Astrocyte (in vitro differentiated cells and primary cell): Measurements from ENCODE around the gene BHLHA15. TPM values are rescaled to one million over a fixed set of nuclear protein-coding genes. Genes with fewer than 3 reads are reported as not detected.

ENCODE experiments used
- DNase-seq: peaks from one replicate; pipeline ENCODE4 v3.0.0-alpha.2; 2010; ENCODE audit warnings: low read depth
- FAIRE-seq: peaks from 2 replicates; lab custom pipeline; 2011; peaks lifted over from hg19 to GRCh38; lab: Jason Lieb, UNC
- H2AFZ ChIP-seq: 2 replicates; pipeline ENCODE4 v1.6.0; 2012; ENCODE audit warnings: low read depth, low read length, inconsistent platforms
- H3K27ac ChIP-seq: 2 replicates; pipeline ENCODE4 v1.5.1; 2011; ENCODE audit warnings: low read depth, low read length, inconsistent platforms
- H3K27me3 ChIP-seq: 2 replicates; pipeline ENCODE4 v1.6.0; 2011; ENCODE audit warnings: low read length, inconsistent platforms; ENCODE audit not compliant: insufficient read depth
- H3K36me3 ChIP-seq: 2 replicates; pipeline ENCODE4 v1.5.1; 2011; ENCODE audit warnings: low read length, inconsistent platforms; ENCODE audit not compliant: insufficient read depth
- H3K4me1 ChIP-seq: 2 replicates; pipeline ENCODE4 v1.5.1; 2011; ENCODE audit warnings: low read length, inconsistent platforms; ENCODE audit not compliant: insufficient read depth
- H3K4me2 ChIP-seq: 2 replicates; pipeline ENCODE4 v1.6.0; 2012; ENCODE audit warnings: low read length, inconsistent platforms
- H3K4me3 ChIP-seq: 2 replicates; pipeline ENCODE4 v1.5.1; 2011; ENCODE audit warnings: low read depth, mild to moderate bottlenecking, low read length, inconsistent platforms; ENCODE audit not compliant: insufficient read depth
- H3K79me2 ChIP-seq: 2 replicates; pipeline ENCODE4 v1.6.0; 2012; ENCODE audit warnings: mild to moderate bottlenecking, low read length, inconsistent platforms; ENCODE audit not compliant: insufficient read depth
- H3K9ac ChIP-seq: 2 replicates; pipeline ENCODE4 v1.6.0; 2012; ENCODE audit warnings: mild to moderate bottlenecking, low read length, inconsistent platforms
- H3K9me3 ChIP-seq: 2 replicates; pipeline ENCODE4 v1.5.1; 2012; ENCODE audit warnings: low read depth, mild to moderate bottlenecking, low read length, inconsistent platforms; ENCODE audit not compliant: insufficient read depth
- H4K20me1 ChIP-seq: 2 replicates; pipeline ENCODE4 v1.6.0; 2012; ENCODE audit warnings: low read length, inconsistent platforms; ENCODE audit not compliant: insufficient read depth
- H3K27ac Mint-ChIP-seq: one replicate; pipeline ENCODE4 v1.8.0; 2021; ENCODE audit warnings: mild to moderate bottlenecking, mixed read lengths; ENCODE audit not compliant: unreplicated experiment
- H3K27me3 Mint-ChIP-seq: one replicate; pipeline ENCODE4 v1.8.0; 2021; ENCODE audit warnings: low read depth, mixed read lengths; ENCODE audit not compliant: unreplicated experiment
- H3K36me3 Mint-ChIP-seq: one replicate; pipeline ENCODE4 v1.8.0; 2021; ENCODE audit warnings: low read depth, mixed read lengths; ENCODE audit not compliant: unreplicated experiment
- H3K4me1 Mint-ChIP-seq: one replicate; pipeline ENCODE4 v1.8.0; 2021; ENCODE audit warnings: low read depth, mixed read lengths; ENCODE audit not compliant: unreplicated experiment
- H3K4me3 Mint-ChIP-seq: one replicate; pipeline ENCODE4 v1.8.0; 2021; ENCODE audit warnings: mild to moderate bottlenecking, moderate library complexity, mixed read lengths; ENCODE audit not compliant: unreplicated experiment
- H3K9me3 Mint-ChIP-seq: one replicate; pipeline ENCODE4 v1.8.0; 2021; ENCODE audit warnings: mild to moderate bottlenecking, mixed read lengths; ENCODE audit not compliant: unreplicated experiment
- EZH2 ChIP-seq: IDR thresholded peaks from 2 replicates; pipeline ENCODE4 v1.6.1; 2012; ENCODE audit warnings: mild to moderate bottlenecking, low read length, inconsistent platforms; ENCODE audit not compliant: insufficient read depth
- total RNA-seq: library from RNA; stranded (reverse); gene quantifications from 2 replicates; pipeline ENCODE4 v1.2.1, GENCODE V29; 2021
- TF ChIP-seq, protein P1 (sequence below): IDR thresholded peaks from 2 replicates; pipeline ENCODE4 v1.5.1; 2011; ENCODE audit warnings: low read depth, mild to moderate bottlenecking, inconsistent platforms, low read length, moderate library complexity; ENCODE audit not compliant: insufficient read depth

BHLHA15 gene
- total RNA-seq, 1 donor from 2014 or later: 0.57 TPM

DNA sequence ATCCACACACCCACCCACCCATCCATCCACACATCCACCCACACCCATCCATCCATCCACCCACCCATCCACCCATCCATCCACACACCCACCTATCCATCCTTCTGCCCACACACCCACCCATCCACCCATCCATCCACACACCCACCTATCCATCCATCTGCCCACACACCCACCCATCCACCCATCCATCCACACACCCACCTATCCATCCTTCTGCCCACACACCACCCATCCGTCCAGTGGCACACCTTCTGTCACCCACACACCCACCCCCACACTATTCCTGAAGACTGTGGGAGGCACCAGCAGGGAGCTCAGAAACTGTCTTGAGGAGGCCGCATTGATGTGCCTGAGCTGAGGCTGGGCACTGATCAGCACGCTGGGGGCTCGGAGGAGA, 31.7 kb downstream of the BHLHA15 start:
- Histone ChIP-seq H3K9me3 (no peaks in the 10 kb centered on the region), H3K27me3 (no peaks in the 10 kb centered on the region), H2AFZ (no peak overlapping the region), H3K4me1 (peaks cover 10% of the 10 kb centered on the region), H4K20me1 (no peaks in the 10 kb centered on the region), H3K79me2 (no peaks in the 10 kb centered on the region), H3K9ac (no peak overlapping the region), H3K27ac (no peak overlapping the region), H3K4me3 (no peak overlapping the region), H3K4me2 (no peak overlapping the region), H3K36me3 (no peaks in the 10 kb centered on the region)
- no peak for TF ChIP-seq EZH2
- TF ChIP-seq, protein P1, sequence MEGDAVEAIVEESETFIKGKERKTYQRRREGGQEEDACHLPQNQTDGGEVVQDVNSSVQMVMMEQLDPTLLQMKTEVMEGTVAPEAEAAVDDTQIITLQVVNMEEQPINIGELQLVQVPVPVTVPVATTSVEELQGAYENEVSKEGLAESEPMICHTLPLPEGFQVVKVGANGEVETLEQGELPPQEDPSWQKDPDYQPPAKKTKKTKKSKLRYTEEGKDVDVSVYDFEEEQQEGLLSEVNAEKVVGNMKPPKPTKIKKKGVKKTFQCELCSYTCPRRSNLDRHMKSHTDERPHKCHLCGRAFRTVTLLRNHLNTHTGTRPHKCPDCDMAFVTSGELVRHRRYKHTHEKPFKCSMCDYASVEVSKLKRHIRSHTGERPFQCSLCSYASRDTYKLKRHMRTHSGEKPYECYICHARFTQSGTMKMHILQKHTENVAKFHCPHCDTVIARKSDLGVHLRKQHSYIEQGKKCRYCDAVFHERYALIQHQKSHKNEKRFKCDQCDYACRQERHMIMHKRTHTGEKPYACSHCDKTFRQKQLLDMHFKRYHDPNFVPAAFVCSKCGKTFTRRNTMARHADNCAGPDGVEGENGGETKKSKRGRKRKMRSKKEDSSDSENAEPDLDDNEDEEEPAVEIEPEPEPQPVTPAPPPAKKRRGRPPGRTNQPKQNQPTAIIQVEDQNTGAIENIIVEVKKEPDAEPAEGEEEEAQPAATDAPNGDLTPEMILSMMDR: no peak
- peaks cover 16% of the 10 kb centered on the region for H3K4me1 Mint-ChIP-seq
- FAIRE-seq: no peak
- H3K4me3 Mint-ChIP-seq: no peak overlapping the region
- H3K27me3 Mint-ChIP-seq: no peaks in the 10 kb centered on the region
- DNase-seq: no peak
- no peak overlapping the region for H3K27ac Mint-ChIP-seq
- H3K36me3 Mint-ChIP-seq: peaks cover 25% of the 10 kb centered on the region
- peaks cover 3% of the 10 kb centered on the region for H3K9me3 Mint-ChIP-seq

DNA sequence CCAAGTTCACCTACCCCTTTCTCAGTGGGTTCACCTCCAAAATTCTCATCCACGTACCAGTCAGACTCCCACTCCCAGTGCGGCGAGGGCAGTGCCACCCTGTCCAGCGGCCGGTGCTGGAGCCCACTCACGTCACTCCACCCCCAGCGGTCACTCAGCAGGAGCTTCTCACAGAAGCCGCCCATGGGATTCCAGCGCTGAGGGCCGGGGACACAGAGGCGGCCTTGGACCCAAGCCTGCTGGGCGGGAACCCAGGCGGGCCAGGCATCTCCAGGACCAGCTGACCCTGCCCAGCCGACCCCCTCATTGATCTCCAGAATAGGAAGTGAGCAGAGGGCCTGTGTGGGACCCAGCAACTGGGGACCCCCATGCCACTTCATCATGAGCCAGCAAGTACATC, 33.6 kb downstream of the BHLHA15 start:
- no peak for DNase-seq
- H3K4me3 Mint-ChIP-seq: no peak overlapping the region
- TF ChIP-seq EZH2: no peak
- TF ChIP-seq, protein P1: no peak

DNA sequence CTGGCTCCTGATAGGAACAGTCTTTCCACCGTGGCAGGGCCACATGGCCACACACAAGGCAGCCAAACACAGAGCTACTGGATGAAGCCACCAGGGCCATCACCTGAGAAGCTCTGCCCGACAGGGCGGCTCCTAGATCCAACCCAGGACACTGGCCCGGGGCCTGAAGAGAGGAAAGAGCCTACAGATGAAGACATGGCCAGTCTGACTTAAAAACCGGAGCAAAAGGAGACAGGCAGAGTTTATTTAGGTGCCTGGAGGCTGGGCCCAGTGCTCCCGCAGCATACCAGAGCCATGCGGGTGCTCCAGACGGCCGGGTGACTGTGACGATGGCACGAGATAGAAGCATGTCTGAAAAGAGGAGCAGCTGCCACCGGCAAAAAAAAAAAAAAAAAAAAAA, 36.9 kb downstream of the BHLHA15 start:
- peaks cover 32% of the 10 kb centered on the region for H3K79me2 ChIP-seq
- H2AFZ ChIP-seq: no peak overlapping the region
- Mint-ChIP-seq H3K4me3 (no peak overlapping the region), H3K27me3 (peaks cover 2% of the 10 kb centered on the region), H3K36me3 (peaks cover 5% of the 10 kb centered on the region), H3K4me1 (peaks cover 12% of the 10 kb centered on the region), H3K9me3 (no peaks in the 10 kb centered on the region), H3K27ac (no peak overlapping the region)
- no peak overlapping the region for H3K27ac ChIP-seq
- H4K20me1 ChIP-seq: no peaks in the 10 kb centered on the region
- no peak overlapping the region for H3K4me3 ChIP-seq
- H3K36me3 ChIP-seq: no peaks in the 10 kb centered on the region
- no peak overlapping the region for H3K4me2 ChIP-seq
- DNase-seq (no peak), FAIRE-seq (no peak)
- no peaks in the 10 kb centered on the region for H3K9me3 ChIP-seq
- no peaks in the 10 kb centered on the region for H3K27me3 ChIP-seq
- TF ChIP-seq, protein P1: no peak
- TF ChIP-seq EZH2: no peak
- no peak overlapping the region for H3K9ac ChIP-seq
- peaks cover 5% of the 10 kb centered on the region for H3K4me1 ChIP-seq

More for the DNA sequence above, 33.6 kb downstream of the BHLHA15 start:
- H3K27me3 ChIP-seq: no peaks in the 10 kb centered on the region
- H3K79me2 ChIP-seq: peaks cover 2% of the 10 kb centered on the region
- no peaks in the 10 kb centered on the region for H3K36me3 ChIP-seq
- H2AFZ ChIP-seq: no peak overlapping the region
- Mint-ChIP-seq H3K9me3 (no peaks in the 10 kb centered on the region), H3K27me3 (no peaks in the 10 kb centered on the region), H3K27ac (no peak overlapping the region), H3K36me3 (peaks cover 12% of the 10 kb centered on the region), H3K4me1 (peaks cover 3% of the 10 kb centered on the region)
- FAIRE-seq: no peak
- no peaks in the 10 kb centered on the region for H4K20me1 ChIP-seq
- no peak overlapping the region for H3K9ac ChIP-seq
- H3K27ac ChIP-seq: no peak overlapping the region
- H3K4me1 ChIP-seq: no peaks in the 10 kb centered on the region
- no peak overlapping the region for H3K4me2 ChIP-seq
- H3K4me3 ChIP-seq: no peak overlapping the region
- H3K9me3 ChIP-seq: no peaks in the 10 kb centered on the region
